WERI-Rb-1 (cell line): Measurements from ENCODE around the gene MRPS34.

ENCODE experiments used
- DNase-seq: peaks from one replicate; pipeline ENCODE4 v3.0.0-alpha.2; 2020
- H3K27ac ChIP-seq: fragments of 250-450 bp; sonication (Bioruptor Pico); 2 replicates; pipeline ENCODE4 v1.5.1; 2020; ENCODE audit warnings: mild to moderate bottlenecking, moderate library complexity
- H3K27me3 ChIP-seq: fragments of 250-450 bp; sonication (Bioruptor Pico); 2 replicates; pipeline ENCODE4 v1.5.1; 2021; ENCODE audit warnings: mild to moderate bottlenecking, low read depth, moderate library complexity; ENCODE audit not compliant: insufficient read depth, severe bottlenecking
- H3K36me3 ChIP-seq: fragments of 250-450 bp; sonication (Bioruptor Pico); 2 replicates; pipeline ENCODE4 v1.5.1; 2020; ENCODE audit warnings: mild to moderate bottlenecking, moderate library complexity
- H3K4me3 ChIP-seq: 2 replicates; pipeline ENCODE4 v1.5.1; 2011; ENCODE audit warnings: low read depth, mild to moderate bottlenecking, control low read depth, low read length
- H3K9me3 ChIP-seq: fragments of 250-450 bp; sonication (Bioruptor Pico); 2 replicates; pipeline ENCODE4 v1.5.1; 2021; ENCODE audit warnings: mild to moderate bottlenecking, moderate library complexity; ENCODE audit not compliant: severe bottlenecking
- CTCF ChIP-seq: IDR thresholded peaks from 2 replicates; pipeline ENCODE4 v1.5.1; 2011; ENCODE audit warnings: low read depth, mild to moderate bottlenecking, control low read depth, inconsistent platforms, low read length

MRPS34 gene

GRCh38 chr16:1745181-1745899, 27.6 kb downstream of the MRPS34 start:
- H3K4me3 ChIP-seq, result no peak overlapping the region
- H3K36me3 ChIP-seq, result peaks cover 44% of the 10 kb centered on the region
- no peak overlapping the region for H3K27ac ChIP-seq

GRCh38 chr16:1744338-1744840, 28.5 kb downstream of the MRPS34 start:
- no peaks in the 10 kb centered on the region for H3K27me3 ChIP-seq
- H3K4me3 ChIP-seq, result no peak overlapping the region
- no peak for TF ChIP-seq CTCF
- H3K9me3 ChIP-seq, result no peaks in the 10 kb centered on the region
- no peak overlapping the region for H3K27ac ChIP-seq
- peaks cover 41% of the 10 kb centered on the region for H3K36me3 ChIP-seq
- no peak for DNase-seq

More at GRCh38 chr16:1745181-1745899, 27.6 kb downstream of the MRPS34 start:
- no peak for DNase-seq
- Histone ChIP-seq H3K27me3 (no peaks in the 10 kb centered on the region), H3K9me3 (no peaks in the 10 kb centered on the region)
- no peak for TF ChIP-seq CTCF

GRCh38 chr16:1743376-1744337, 29.3 kb downstream of the MRPS34 start:
- Histone ChIP-seq H3K9me3 (no peaks in the 10 kb centered on the region), H3K27me3 (no peaks in the 10 kb centered on the region), H3K4me3 (no peak overlapping the region), H3K27ac (no peak overlapping the region), H3K36me3 (peaks cover 35% of the 10 kb centered on the region)
- no peak for TF ChIP-seq CTCF
- DNase-seq, result no peak

GRCh38 chr16:1741553-1742165, 31.3 kb downstream of the MRPS34 start:
- TF ChIP-seq CTCF, result no peak
- Histone ChIP-seq H3K27me3 (no peaks in the 10 kb centered on the region), H3K4me3 (no peak overlapping the region), H3K27ac (no peak overlapping the region), H3K36me3 (peaks cover 20% of the 10 kb centered on the region), H3K9me3 (no peaks in the 10 kb centered on the region)
- no peak for DNase-seq

- Histone ChIP-seq H3K27me3 (no peaks in the 10 kb centered on the region), H3K9me3 (no peaks in the 10 kb centered on the region), H3K4me3 (no peak overlapping the region), H3K36me3 (peaks cover 20% of the 10 kb centered on the region), H3K27ac (no peak overlapping the region)
- DNase-seq, result no peak
- TF ChIP-seq CTCF, result no peak
These were observed 32.0 kb downstream of the MRPS34 start for GRCh38 chr16:1740781-1741490.
